ENCODE data around the gene HIPK3. TPM values are rescaled to one million over a fixed set of nuclear protein-coding genes. Genes with fewer than 3 reads are reported as not detected.

The HIPK3 gene
- total RNA-seq, 3 donors from 2014 or later (not counting 1 experiment from before 2014, with no cell fraction given): 80.6 to 92.9 (median 87.7) TPM

DNA sequence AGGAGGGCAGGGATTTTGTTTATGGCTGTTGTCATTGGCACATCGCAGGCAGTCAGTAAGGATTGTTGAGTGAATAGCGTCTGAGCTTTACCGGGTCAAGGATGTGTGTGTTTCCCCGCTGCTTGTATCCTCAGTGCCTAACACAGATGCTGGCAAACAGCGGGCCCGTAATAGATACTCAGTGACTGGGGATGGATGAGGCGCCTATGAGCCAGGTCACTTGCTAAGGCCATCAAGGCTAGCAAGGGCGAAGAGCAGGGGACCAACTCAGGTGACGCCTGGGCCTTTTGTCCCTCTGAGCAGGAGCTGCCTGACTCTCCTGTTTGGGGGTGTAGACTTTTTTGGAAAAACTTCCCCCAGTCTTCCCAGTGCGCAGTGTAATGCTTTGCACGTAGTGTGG is 118.1 kb downstream of the HIPK3 start:
- 87% methylated on average over 11 of the region's 11 CpGs for WGBS (ENCODE audit: insufficient coverage)
- Histone ChIP-seq H3K27me3 (ENCODE audit: control insufficient read depth, insufficient read depth, low read length) (peaks cover 23% of the 10 kb centered on the region), H3K9me3 (ENCODE audit: control insufficient read depth, insufficient read depth, low read length) (no peaks in the 10 kb centered on the region), H3K4me3 (ENCODE audit: low read length) (no peak overlapping the region), H3K4me1 (ENCODE audit: control insufficient read depth, insufficient read depth, low read length) (no peaks in the 10 kb centered on the region), H3K27ac (ENCODE audit: low read length) (no peak overlapping the region), H3K36me3 (ENCODE audit: control insufficient read depth, insufficient read depth, low read length) (no peaks in the 10 kb centered on the region)
- no peaks in the 10 kb centered on the region for H3K36me3 Mint-ChIP-seq
- ATAC-seq (no peak), DNase-seq (no peak)
- H3K9me3 Mint-ChIP-seq: no peaks in the 10 kb centered on the region
- no peaks in the 10 kb centered on the region for H3K4me1 Mint-ChIP-seq
- H3K27ac Mint-ChIP-seq: no peak overlapping the region
- intact Hi-C loops (cut with micrococcal nuclease): no loop called here
- no peak overlapping the region for H3K4me3 Mint-ChIP-seq
- TF ChIP-seq, protein P1, sequence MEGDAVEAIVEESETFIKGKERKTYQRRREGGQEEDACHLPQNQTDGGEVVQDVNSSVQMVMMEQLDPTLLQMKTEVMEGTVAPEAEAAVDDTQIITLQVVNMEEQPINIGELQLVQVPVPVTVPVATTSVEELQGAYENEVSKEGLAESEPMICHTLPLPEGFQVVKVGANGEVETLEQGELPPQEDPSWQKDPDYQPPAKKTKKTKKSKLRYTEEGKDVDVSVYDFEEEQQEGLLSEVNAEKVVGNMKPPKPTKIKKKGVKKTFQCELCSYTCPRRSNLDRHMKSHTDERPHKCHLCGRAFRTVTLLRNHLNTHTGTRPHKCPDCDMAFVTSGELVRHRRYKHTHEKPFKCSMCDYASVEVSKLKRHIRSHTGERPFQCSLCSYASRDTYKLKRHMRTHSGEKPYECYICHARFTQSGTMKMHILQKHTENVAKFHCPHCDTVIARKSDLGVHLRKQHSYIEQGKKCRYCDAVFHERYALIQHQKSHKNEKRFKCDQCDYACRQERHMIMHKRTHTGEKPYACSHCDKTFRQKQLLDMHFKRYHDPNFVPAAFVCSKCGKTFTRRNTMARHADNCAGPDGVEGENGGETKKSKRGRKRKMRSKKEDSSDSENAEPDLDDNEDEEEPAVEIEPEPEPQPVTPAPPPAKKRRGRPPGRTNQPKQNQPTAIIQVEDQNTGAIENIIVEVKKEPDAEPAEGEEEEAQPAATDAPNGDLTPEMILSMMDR (IDR thresholded peaks at IDR 0.05): no peak
- peaks cover 34 to 43% of the 10 kb centered on the region in 2 donors for H3K27me3 Mint-ChIP-seq (ENCODE audit: low read depth in 2 of 2)

DNA sequence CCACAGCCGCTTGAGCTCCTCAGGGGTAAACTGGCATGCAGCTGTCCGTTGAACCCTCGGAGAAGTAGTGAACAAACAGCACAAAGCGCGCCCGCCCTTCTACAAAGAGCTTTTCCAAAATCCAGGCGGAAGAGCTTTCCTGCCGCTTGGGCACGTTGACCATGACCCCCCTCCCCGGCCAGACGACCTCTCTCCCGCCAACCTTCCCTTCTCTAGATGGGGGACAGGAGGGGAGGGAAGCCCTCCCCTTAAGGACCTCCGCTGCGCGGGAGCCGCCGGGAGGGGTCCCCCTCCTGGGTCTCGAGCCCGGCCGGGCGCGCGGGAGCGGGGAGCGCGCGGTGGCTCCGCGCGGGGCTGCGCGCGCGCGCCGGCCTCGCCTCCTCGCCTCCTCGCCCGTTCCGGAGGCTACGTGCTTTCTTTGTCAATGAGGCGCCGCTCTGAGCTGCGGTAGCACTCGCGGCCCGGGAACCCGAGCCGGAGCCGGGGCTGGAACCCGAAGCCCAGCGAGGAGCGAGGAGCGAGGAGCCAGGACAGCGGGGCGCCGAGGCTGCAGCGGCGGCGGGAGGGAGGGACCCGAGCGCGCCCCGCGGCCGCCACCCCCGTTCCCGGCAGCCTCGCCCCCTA is 118.6 kb downstream of the HIPK3 start, which contains the start of gene KIAA1549L:
Gene KIAA1549L (plus strand): TSS at position 421 of the 624 bp plus-strand sequence.
- DNase-seq (no peak), ATAC-seq (no peak)
- Mint-ChIP-seq H3K27ac (no peak within 1 kb of the TSS), H3K36me3 (no peaks in the 10 kb centered on the region), H3K4me3 (no peak within 1 kb of the TSS), H3K9me3 (no peaks in the 10 kb centered on the region), H3K4me1 (no peaks in the 10 kb centered on the region), H3K27me3 (ENCODE audit: low read depth in 2 of 2) (peaks cover 34 to 43% of the 10 kb centered on the region in 2 donors)
- Histone ChIP-seq H3K36me3 (ENCODE audit: control insufficient read depth, insufficient read depth, low read length) (no peaks in the 10 kb centered on the region), H3K27me3 (ENCODE audit: control insufficient read depth, insufficient read depth, low read length) (peaks cover 23% of the 10 kb centered on the region), H3K4me1 (ENCODE audit: control insufficient read depth, insufficient read depth, low read length) (no peaks in the 10 kb centered on the region), H3K9me3 (ENCODE audit: control insufficient read depth, insufficient read depth, low read length) (no peaks in the 10 kb centered on the region), H3K4me3 (ENCODE audit: low read length) (no peak within 1 kb of the TSS), H3K27ac (ENCODE audit: low read length) (no peak within 1 kb of the TSS)
- WGBS (ENCODE audit: insufficient coverage): 2% methylated on average over 64 of the region's 70 CpGs
- intact Hi-C loops (cut with micrococcal nuclease): no loop called here
- TF ChIP-seq, protein P1 (IDR thresholded peaks at IDR 0.05): no peak

DNA sequence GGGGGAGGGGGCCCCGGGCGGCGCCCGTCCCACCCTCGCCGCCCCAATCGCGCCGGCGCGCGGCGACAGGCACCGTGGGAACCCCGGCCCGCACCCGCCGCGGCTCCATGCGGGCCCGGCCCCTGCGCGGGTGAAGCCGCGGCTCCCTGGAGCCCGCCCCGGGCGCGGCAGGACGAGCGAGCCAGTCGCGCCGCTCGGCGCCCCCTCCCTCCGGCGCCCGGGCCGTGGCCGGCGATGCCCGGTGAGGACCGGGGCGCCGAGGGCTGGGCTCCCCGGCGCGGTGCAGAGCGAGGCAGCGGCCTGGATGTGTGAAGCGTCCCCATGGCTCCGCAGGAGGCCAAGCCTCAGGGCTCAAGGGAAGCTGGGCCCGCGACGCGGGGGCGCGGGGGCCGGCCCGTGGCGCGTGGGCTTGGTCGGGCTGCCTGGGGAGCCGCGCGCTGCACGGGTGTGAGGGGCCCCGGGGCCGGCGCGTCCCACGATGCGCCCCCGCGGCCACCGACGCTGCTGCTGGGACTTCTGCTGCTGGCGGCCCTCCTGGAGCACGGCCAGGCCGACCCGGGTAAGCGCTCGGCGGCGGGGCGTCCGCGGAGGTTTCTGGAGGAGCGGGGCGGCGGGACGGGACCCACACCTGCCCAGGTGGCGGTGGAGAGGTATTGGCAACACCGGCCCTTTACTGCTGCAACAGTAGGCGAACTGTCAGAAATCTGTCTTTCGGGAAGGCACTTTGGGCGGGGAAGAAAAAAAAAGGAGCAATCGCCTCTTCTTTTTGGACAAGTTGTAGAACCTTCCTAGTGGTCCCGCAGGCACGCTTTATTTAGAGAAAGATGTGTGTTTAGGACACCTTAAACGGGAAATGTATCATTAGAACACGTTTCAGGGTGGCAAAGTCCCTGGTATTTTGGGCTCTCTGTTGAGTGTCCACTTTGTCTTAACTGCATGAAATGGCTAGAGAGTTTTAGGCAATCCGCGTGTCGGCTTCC is 119.4 kb downstream of the HIPK3 start:
- peaks cover 23% of the 10 kb centered on the region for H3K27me3 ChIP-seq (ENCODE audit: control insufficient read depth, insufficient read depth, low read length)
- Mint-ChIP-seq H3K4me3 (no peak overlapping the region), H3K9me3 (no peaks in the 10 kb centered on the region), H3K4me1 (no peaks in the 10 kb centered on the region), H3K27ac (no peak overlapping the region), H3K36me3 (no peaks in the 10 kb centered on the region), H3K27me3 (ENCODE audit: low read depth in 2 of 2) (peaks cover 34 to 43% of the 10 kb centered on the region in 2 donors)
- intact Hi-C loops (cut with micrococcal nuclease): no loop called here
- DNase-seq: no peak
- H3K4me1 ChIP-seq (ENCODE audit: control insufficient read depth, insufficient read depth, low read length): no peaks in the 10 kb centered on the region
- H3K27ac ChIP-seq (ENCODE audit: low read length): no peak overlapping the region
- H3K36me3 ChIP-seq (ENCODE audit: control insufficient read depth, insufficient read depth, low read length): no peaks in the 10 kb centered on the region
- 7% methylated on average over 106 of the region's 106 CpGs for WGBS (ENCODE audit: insufficient coverage)
- ATAC-seq: no peak
- no peak overlapping the region for H3K4me3 ChIP-seq (ENCODE audit: low read length)
- TF ChIP-seq, protein P1 (IDR thresholded peaks at IDR 0.05): no peak
- H3K9me3 ChIP-seq (ENCODE audit: control insufficient read depth, insufficient read depth, low read length): no peaks in the 10 kb centered on the region
